Stimulated activated CD4-positive, alpha-beta T cell treated with anti-CD3 and anti-CD28 coated beads, Interleukin-15, amount 100 ng/mL, for 24 hours (primary cell): ENCODE measurements around the gene COL19A1.
"Not testable (repeated sequence)": the region's sequence is repeated elsewhere in the genome, so short reads cannot be mapped to it uniquely, and the experiment has no call there.

Experiments
- DNase-seq: peaks from one replicate; pipeline ENCODE4 v3.0.0-alpha.2; 2020

The COL19A1 gene

GRCh38 chr6:69867639-69867976 is 1.3 kb downstream of the COL19A1 start:
- no peak for DNase-seq

DNA sequence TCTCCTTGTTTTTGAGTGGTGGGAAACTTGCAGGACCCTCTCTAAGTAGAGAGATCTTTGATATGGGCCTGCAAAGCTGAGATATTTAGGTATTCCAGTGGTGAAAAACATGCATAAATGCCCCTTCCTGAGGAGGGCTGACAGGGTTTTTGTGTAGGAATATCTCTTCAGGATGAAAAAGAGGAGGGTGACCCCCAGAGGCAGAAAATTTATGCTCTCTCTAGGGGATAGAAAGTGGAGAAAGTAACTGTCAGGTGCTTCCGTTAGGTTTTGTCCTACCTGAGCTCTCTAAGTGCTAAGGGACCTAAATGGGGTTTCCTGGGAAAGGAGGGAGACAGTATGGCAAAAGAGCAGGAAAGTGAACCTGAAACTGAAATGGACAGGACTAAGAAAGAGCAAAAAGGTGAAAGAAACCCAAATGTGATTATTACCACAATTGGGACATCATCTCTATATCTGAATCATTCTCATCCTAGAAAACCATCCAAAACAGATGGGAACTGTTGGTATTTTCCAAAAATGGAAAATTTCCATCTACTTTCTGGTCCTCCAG is 2.0 kb downstream of the COL19A1 start:
- no peak for DNase-seq

GRCh38 chr6:69868961-69869360 is 2.6 kb downstream of the COL19A1 start:
- no peak for DNase-seq

GRCh38 chr6:69871107-69871506 is 4.8 kb downstream of the COL19A1 start:
- no peak for DNase-seq

- DNase-seq = no peak
Measured at GRCh38 chr6:69873291-69873690, 6.9 kb downstream of the COL19A1 start.

- no peak for DNase-seq
Measured at GRCh38 chr6:69875715-69876114, 9.4 kb downstream of the COL19A1 start.

- DNase-seq = no peak
Measured at GRCh38 chr6:69878795-69879194, 12.4 kb downstream of the COL19A1 start.

DNA sequence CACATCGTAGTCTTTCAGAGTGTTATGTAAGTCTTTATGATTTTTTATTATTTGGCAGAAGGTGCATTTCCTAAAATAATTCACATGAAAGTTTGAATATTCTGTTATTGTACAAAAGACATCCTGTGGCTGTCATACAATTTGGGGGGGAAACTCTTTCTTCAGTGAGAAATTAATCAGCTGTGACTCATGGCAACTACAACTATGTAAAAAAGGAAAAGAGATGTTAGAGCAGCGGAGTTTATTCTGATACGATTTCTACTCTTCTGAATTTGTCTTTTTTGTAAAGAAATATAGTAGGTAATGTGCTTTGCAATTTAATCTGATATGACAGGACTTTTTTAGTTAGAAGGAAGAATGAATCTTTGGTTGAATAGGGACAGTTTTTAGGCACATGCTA is 14.2 kb downstream of the COL19A1 start:
- DNase-seq = no peak

GRCh38 chr6:69881322-69882151 is 15.2 kb downstream of the COL19A1 start:
- DNase-seq = no peak

- no peak for DNase-seq
Measured at GRCh38 chr6:69883551-69883950, 17.2 kb downstream of the COL19A1 start.

DNA sequence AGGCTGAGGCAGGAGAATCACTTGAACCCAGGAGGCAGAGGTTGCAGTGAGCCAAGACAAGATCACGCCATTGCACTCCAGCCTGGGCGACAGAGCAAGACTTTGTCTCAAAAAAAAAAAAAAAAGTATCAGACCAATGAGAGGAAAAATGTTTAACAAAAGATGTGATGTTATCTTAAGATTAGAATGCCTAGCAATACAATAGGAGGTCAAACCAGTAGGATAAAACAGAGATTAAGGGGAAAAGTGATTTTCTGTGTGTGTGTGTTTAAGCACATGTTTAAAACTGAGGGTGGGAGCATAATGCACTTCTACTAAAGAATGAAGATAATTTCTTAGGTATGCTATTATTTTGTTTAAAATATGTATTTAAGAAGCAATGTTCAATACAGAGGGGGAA is 17.9 kb downstream of the COL19A1 start:
- DNase-seq = no peak

DNA sequence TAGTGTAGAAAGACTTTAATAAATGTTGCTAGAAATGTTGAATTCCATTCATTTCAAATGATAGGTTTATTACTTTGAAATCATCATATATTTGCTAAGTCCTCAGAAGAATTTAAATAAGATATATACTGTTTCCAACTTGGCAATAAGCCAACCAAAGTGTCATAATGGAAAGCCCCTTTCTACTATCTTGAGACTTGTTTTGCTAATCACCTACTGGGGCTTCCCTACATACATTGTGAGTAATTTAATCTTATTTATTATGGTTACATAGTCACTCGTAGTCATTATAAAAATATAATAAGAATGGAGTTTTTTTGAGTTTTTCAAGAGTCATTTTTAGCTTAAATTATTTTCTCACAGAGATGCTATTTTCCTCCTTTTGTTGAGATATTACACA is 20.7 kb downstream of the COL19A1 start:
- no peak for DNase-seq

DNA sequence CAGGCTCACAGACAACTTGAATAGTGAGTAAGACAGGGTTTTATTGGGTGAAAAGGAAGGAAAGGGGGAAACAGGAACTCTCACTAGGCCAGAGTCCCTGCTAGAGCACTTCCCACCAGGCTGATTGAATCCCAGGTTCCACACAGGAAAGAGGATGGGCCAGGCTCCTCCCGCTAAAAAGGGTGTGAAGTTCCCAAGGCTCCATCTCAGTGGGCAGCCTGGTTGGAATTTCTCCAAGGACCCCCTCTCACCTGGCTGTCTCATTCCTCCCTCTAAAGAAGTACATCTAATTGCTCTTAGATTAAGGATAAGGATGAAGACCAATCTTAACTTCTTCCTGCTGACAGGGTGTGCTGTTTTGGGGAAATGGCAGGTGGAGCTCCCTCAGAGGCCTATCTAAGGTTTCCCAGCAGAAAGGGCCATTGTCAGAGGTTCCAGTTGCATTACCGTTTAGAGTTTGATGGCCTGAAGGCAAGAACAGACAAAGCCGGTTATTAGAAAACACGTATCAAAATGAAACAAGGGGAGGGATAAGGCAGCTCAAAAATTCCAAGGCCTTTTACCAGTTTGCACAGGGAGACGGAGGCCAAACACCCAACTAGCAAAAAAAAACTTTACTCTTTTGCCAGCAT is 21.5 kb downstream of the COL19A1 start:
- DNase-seq = no peak

DNA sequence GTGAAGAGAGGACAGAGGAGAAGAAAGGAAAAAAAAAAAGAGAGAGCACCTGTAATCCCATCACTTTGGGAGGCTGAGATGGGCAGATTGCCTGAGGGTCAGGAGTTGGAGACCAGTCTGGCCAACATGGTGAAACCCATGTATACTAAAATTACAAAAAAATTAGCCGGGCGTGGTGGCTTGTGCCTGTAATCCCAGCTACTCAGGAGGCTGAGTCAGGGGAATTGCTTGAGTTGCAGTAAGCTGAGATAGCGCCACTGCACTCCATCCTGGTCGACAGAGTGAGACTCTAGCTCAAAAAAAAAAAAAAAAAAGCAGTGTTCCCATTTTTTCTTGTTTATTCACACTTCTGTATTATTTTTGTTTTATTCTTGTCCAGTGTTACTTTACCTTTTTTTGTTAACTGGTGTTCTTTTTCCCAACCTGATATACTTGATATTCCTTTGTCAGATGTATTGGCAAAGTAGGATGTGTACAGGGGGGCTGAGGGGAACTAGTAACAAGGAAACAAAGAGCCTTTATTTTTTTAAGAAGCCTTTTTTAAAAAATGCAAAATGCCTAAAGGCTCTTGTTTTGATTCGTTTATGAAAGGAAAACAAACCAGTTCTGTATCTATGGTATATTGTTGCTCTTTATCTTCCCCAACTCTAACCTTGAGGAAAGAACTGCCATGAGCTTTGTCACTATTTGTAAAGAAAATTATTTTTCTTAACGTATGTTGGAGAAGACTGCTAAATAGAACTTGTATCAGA is 22.3 kb downstream of the COL19A1 start:
- no peak for DNase-seq

DNA sequence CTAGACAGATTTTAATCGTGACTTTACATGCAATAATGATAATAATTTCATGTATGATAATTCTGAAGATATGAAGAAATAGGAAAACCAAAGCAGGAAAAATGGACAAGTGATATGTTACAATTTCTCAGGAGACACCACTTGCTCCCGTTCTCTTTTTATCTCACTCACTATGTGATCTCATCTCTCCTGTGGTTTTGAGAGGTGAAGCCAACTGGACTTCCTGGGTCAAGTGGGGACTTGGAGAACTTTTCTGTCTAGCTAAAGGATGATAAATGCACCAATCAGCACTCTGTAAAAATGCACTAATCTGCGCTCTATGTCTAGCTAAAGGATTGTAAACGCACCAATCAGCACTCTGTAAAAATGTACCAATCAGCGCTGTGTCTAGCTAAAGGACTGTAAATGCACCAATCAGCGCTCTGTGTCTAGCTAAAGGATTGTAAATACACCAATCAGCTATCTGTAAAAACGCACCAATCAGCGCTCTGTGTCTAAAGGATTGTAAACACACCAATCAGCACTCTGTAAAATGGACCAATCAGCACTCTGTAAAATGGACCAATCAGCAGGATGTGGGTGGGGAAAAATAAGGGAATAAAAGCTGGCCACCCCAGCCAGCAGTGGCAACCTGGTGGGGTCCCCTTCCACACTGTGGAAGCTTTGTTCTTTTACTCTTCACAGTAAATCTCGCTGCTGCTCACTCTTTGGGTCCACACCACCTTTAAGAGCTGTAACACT is 23.0 kb downstream of the COL19A1 start:
- DNase-seq = not testable (repeated sequence)

- DNase-seq = not testable (repeated sequence)
Measured at GRCh38 chr6:69892561-69892960, 26.2 kb downstream of the COL19A1 start.

DNA sequence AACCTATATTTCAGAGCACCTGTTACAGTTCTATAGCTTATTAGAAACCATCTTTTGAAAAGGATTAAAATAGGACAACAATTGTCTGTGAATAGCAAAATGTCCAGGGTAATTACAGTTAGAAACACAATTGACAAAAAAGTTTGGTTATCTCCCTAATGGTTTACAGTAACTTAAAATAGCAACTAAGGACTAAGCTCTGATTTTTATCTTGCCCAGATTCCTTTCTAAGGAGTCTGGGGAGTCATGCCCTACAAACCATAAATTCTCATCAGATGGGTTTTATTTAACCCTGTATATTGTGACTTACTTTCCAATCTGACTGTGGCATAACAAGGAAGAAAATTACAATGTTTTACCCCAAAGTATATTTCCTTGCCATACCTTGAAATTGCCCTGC is 26.9 kb downstream of the COL19A1 start:
- not testable (repeated sequence) for DNase-seq

- no peak for DNase-seq
Measured at GRCh38 chr6:69894578-69895347, 28.4 kb downstream of the COL19A1 start.

DNA sequence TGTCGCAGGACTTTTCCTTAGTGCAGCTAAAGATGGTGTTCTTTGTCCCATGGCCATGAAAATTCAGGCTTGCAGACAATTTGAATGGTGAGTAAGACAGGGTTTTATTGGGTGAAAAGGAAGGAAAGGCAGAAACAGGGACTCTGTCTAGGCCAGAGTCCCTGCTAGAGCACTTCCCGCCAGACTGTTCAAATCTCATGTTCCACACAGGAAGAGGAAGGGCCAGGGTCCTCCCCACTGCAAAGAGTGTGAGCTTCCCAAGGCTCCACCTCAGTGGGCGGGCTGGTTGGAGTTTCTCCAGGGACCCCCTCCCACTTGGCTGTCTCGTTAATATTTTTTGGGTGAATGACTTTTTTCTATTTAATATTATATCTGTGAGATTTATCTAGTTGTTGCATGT is 29.0 kb downstream of the COL19A1 start:
- no peak for DNase-seq

DNA sequence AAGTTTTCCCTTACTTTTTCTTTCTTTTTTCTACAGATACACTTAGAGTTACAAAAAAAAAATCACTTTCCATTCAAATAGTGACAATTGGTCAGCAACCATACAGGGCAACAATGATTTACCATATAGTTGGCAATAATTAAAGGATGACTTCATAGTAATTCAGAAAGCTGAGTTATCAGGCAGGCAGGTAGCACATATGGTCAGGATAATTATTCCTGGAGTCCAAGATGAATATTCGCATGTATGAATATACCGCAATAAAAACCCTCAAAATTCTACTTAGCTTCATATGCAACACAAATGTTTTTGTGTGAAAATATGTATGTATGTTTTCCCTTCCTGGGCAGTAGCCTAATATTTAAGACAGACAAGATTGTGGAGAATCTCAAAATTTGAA is 34.5 kb downstream of the COL19A1 start:
- DNase-seq = no peak

GRCh38 chr6:69901361-69901760 is 35.0 kb downstream of the COL19A1 start:
- DNase-seq = no peak

DNA sequence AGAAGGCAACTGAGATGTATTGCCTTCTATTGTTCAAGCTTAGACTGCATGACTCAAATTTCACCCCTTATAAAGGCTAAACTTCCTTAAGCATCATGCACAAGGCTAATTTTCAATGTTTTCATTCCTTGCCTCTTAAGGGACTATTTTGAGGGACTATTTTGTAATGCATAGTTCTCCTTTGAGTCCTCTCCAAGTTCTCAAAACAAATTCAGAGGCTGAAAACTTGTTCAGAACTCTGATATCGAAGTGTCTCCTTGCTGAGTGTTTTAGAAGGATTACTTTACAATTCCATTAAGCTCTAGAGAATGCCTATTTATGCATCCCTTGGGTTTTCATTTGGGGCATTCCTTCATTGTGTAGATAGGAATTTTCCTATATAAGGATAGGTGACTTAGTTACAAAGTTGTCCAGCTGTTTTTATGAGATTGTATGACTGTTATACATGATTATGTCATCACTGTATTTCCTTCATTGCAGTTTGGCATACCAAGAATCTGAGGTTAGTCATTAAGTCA is 41.7 kb downstream of the COL19A1 start:
- DNase-seq = no peak
